SIG-M5 (cell line): ENCODE data around the gene QRICH2.
"Not testable (repeated sequence)": the region's sequence is repeated elsewhere in the genome, so short reads cannot be mapped to it uniquely, and the experiment has no call there.

Experiments used
- DNase-seq: peaks from one replicate; lab custom pipeline; 2025; lab: John Stamatoyannopoulos, UW

Gene QRICH2, protein sequence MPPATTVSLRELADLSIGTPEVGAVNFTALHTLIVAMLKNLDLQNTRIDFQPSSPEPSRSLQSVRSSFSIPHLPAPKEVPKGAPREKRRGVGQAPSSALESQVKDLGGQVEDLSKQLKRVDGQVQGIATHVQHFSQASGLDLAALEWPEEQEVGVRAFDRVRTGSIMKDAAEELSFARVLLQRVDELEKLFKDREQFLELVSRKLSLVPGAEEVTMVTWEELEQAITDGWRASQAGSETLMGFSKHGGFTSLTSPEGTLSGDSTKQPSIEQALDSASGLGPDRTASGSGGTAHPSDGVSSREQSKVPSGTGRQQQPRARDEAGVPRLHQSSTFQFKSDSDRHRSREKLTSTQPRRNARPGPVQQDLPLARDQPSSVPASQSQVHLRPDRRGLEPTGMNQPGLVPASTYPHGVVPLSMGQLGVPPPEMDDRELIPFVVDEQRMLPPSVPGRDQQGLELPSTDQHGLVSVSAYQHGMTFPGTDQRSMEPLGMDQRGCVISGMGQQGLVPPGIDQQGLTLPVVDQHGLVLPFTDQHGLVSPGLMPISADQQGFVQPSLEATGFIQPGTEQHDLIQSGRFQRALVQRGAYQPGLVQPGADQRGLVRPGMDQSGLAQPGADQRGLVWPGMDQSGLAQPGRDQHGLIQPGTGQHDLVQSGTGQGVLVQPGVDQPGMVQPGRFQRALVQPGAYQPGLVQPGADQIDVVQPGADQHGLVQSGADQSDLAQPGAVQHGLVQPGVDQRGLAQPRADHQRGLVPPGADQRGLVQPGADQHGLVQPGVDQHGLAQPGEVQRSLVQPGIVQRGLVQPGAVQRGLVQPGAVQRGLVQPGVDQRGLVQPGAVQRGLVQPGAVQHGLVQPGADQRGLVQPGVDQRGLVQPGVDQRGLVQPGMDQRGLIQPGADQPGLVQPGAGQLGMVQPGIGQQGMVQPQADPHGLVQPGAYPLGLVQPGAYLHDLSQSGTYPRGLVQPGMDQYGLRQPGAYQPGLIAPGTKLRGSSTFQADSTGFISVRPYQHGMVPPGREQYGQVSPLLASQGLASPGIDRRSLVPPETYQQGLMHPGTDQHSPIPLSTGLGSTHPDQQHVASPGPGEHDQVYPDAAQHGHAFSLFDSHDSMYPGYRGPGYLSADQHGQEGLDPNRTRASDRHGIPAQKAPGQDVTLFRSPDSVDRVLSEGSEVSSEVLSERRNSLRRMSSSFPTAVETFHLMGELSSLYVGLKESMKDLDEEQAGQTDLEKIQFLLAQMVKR (N-terminal part only)

DNA sequence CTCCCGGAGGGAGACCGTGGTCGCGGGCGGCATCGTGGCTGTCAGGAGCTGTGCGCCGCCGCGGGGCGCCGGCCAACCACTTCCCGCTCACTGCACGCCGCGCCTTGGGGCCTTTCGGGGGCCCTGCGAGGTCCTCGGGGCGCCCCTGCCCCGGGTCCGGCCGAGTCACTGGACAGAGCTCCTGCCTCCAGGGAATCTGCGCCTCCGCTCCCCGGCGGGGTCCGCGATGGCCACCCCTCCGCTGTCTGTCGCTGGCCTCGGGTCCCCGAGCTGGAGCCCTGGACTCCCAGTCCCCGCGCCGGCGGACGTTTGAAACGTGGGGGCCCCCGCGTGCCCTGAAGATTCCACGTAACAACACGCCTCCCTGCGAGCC, at the start of gene QRICH2:
Gene QRICH2 (minus strand): TSS at position 311 of the 373 bp plus-strand sequence. CDS start 278 bp downstream, at position 33.
- DNase-seq = no peak

DNA sequence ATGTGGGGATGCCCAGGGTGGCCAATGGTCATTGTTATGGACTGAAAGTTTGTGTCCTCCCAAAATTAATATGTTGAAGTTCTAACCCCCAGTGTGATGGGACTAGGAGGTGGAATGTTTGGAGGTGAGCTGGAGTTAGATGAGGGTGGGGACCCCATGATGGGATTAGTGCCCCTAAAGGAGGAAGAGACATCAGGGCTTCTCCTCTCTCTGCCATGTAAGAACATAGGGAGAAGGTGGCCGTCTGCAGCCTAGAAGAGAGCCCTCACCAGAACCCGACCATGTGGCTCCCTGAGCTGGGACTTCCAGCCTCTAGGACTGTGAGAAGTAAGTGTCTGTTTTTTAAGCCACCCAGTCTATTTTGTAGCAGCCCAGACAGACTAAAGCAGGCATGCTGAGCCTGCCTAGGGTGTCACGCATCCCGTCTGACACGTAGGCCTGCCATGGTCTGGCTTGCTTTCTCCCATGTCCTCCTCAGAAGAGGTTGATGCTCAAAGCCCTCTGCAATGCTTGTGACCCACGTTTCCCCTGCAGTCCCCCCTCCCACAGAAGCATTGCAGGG, 49.6 kb upstream of the QRICH2 start:
- DNase-seq = no peak

DNA sequence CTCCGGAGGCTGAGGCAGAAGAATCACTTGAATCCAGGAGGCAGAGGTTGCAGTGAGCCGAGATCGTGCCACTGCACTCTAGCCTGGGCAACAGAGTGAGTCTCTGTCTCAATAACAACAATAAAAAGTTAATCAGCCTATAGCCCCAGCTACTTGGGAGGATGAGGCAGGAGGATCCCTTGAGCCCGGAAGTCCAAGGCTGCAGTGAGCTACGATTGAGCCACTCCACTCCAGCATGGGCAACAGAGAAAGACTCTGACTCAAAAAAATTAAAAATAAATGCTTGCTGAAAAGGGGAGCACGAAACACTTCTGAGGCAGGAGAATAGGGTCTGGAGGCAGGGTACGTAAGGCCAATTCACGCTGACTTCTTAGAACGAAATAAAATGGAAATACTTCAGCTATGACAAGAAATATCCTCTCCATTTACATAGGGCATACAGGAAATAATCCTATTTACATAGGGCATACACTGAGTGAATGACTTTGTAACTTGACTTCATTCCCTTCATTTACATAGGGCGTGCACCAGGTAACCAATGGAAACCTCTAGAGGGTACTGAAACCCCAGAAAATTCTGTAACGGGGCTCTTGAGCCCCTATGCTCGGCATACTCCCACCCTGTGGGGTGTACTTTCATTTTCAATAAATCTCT, 48.9 kb upstream of the QRICH2 start:
- no peak for DNase-seq

DNA sequence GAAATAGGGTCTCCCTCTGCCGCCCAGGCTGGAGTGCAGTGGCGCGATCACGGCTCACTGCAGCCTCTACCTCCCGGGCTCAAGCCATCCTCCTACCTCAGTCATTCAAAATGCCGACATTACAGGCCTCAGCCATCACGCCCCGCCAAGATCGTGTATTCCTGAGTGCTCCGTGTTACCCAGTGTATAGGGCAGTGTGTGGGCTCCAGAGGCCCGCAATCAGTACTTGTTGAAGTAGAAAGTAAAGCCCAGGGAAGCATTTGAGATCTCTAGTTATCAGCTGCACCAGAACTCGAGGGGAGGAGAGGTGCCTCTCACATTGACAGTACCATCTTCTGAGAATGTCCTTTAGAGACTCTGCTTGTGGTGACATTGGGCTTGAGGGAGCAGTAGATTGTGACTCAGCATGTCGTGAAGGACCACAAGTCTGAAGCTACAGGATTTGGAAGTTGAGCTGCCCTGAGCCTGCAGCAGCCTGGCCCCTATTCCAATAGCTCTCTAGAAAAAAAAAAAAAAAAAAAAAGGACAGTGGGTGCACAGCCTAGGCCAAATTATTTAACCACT, 46.8 kb upstream of the QRICH2 start:
- no peak for DNase-seq

DNA sequence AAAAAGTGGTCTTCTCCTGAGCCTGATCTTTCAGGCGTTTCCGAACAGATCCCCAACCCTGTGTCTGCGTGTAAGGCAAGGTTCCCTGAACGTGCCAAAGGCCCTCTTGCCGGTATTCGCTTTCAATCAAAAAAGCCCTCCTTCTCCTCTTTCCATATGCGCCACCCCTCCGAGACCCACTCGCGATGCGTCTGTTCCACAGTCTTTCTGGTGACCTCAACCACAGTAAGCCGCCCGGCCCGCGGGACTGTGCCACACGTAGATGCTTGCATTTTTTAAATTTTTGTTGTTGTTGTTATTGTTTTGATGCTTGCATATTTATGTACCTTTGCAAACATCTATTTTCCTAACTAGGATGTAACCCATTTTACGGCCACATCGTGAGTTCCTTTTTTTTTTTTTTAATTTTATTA, 46.2 kb upstream of the QRICH2 start:
- DNase-seq = no peak

DNA sequence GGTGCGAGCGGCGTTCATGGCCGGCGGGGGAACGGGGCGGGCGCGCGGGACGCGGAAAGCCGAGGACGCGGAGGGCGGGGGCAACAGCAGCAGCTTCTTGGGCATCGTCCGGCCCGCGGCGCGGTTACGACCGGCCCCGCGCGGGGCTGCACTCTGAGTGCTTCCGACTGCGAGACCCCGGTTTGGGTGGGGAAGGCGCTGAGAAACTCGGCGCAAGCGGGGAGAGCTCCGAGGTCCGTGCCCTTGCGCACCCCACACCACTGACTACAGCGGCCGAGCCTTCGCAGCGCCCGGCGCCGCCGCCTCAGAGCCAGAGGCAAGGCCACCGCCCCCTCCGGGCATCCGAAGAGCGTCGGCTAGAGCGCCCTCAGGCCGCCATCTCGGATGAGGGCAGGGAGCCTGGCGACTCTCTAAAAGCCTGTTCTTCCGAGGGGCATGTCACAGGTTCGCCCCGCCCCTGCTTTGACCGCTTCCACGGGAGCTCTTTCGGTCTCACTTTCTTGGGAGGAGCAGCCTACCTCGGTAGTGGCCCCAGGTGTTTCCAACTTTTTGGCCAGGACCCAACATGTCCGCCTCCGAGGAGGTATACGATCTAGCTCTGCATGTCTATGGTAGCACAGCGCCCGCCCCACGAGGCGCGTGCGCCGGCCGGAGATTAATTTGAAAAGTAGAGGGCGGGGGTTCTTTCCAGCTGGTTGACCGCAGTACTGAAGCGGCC, 45.7 kb upstream of the QRICH2 start, which contains the start of gene PRPSAP1:
Gene PRPSAP1 (minus strand): TSS at position 318 of the 718 bp plus-strand sequence. CDS start 213 bp downstream, at position 105.
- DNase-seq = peak; percentile 39

DNA sequence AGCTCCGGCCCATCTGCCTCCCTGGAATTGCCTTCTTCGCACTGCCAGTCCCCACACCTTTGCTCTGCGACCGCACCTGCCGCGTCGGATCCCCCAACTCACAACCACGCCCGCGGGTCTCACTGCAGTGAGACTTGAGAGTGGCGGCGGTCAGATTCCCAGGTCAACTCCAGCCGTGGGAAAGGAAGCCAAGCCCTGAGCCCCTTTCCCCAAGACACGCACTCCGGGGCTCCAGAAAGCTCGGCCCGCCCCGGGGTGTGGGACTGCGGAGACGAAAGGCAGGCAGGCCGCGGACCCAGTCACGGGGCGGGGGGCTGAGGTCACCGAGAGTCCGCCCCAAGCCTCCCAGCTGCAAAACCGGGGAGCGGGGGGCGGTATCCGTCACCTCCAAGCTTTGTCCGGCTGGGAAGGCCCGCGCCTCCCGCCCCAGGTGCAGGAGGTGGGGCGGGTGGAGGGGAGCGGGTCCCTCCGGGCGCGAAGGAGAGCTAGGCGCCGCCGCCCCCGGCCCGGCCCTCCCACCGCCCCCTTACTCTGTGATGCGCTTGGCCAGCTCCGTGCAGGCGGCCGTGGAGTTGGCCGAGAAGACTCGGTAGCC, 45.0 kb upstream of the QRICH2 start:
- DNase-seq = no peak

DNA sequence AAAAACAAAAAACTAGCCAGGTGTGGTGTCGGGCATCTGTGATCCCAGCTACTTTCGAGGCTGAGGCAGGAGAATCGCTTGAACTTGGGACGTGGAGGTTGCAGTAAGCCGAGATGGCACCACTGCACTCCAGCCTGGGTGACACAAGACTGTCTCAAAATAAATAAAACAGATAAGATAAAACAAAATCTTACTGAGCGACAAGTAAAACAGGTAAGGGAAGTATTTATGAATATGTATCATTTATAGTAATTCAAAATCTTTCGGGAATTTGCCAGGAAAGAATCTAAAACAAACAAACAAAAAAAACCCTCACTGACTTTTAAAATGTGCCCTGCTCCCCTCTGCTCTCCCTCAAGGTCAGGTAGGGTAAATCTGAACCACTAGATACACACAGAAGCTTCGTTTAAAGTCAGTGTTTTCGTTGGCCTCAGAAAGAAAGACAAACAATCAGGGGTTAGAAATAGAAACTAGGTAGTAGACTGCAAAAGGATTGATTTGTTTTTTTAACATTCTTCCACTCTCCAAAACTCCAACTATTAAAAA, 43.5 kb upstream of the QRICH2 start:
- DNase-seq = no peak

DNA sequence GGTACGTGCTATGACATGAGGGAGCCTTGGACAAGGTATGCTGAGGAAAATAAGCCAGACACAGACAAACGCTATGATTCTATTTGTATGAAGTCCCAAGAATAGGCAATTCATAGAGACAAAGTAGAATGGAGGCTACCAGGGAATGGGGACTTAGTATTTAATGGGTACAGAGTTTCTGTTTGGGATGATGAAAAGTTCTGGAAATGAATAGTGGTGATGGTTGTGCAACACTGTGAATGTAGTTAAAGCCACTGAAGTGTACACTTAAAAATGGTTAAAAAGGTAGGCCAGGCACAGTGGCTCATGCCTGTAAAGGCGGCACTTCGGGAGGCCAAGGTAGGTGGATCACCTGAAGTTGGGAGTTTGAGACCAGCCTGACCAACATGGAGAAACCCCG, 42.4 kb upstream of the QRICH2 start:
- DNase-seq = no peak

DNA sequence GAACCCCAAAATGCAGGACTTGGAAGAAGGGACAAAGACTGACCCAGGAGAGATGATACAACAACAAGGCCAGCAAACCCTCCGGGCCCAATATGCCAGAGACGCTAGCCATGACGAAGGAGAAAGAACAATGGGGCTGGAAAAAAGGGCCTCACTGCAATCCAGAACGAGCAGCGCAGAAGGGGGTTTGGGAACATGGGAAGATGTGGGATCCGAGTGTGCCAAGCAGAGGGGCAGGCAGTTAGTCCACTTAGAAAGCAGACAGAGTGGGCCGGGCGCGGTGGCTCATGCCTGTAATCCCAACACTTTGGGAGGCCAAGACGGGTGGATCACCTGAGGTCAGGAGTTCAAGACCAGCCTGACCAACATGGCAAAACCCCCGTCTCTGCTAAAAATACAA, 38.9 kb upstream of the QRICH2 start:
- DNase-seq = not testable (repeated sequence)

DNA sequence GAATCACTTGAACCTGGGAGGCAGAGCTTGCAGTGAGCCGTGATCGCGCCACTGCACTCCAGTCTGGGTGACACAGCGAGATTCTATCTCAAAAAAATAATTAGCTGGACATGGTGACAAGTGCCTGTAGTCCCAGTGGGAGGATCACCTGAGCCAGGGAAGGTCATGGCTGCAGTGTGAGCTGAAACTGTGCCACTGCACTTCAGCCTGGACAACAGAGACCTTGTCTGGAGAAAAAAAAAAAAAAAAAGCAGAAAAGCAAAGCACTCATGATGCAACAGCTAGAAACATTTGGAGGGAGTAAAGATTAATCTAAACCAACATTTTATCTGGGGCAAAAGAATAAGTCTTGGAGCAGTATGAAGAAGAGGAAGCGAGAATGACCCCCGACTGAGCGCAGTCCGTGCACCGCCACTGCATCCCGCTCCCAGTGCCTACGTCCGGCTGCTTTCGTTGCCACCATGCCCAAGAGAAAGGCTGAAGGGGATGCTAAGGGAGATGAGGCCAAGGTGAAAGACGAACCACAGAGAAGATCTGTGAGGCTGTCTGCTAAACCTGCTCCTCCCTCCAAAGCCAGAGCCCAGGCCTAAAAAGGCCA, 37.4 kb upstream of the QRICH2 start:
- no peak for DNase-seq

DNA sequence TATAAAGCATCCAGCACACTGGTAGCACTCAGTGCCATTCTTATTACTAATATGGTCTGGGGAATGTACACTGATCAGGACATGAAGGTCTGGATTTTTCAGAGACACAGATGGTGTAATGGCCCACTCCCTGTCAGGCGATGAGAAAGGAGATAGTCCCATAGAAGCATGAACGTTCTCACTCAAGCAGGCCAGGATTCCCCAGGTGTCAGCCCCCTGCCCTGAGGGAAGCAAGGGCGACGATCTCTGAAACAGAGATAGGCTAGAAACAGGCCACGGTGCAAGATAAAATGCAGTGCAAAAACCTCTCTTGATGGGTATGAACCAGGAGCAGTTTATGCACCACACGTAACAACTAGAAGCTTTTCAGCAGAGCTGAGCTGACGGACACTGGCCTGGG, 35.0 kb upstream of the QRICH2 start:
- no peak for DNase-seq

DNA sequence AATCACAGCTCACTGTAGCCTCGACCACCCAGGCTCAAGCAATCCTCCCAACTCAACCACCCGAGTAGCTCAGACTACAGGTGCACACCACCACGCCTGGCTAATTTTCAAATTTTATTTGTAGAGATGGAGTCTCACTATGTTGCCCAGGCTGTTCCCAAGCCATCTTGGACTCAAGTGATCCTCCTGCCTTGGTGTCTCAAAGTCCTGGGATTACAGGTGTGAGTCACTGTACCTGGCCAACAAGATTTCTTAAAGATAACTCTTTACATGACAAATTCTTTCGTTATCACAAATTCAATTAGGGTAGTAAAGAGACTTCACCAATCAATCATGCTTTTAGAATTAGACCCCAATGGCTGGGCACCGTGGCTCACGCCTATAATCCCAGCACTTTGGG, 33.2 kb upstream of the QRICH2 start:
- no peak for DNase-seq

DNA sequence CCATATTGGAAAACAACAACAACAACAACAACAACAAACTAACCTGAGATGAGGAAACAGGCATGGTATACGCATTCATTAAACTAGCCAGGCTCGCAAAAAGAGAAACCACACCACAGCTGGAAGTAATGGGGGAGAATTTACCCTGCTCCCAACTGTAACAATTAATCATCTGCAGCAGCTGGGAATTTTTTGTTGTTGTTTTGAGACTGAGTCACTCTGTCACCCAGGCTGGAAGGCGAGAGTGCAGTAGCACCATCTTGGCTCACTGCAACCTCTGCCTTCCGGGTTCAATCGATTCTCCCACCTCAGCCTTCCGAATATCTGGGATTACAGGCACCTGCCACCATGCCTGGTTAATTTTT, 29.3 kb upstream of the QRICH2 start:
- no peak for DNase-seq

DNA sequence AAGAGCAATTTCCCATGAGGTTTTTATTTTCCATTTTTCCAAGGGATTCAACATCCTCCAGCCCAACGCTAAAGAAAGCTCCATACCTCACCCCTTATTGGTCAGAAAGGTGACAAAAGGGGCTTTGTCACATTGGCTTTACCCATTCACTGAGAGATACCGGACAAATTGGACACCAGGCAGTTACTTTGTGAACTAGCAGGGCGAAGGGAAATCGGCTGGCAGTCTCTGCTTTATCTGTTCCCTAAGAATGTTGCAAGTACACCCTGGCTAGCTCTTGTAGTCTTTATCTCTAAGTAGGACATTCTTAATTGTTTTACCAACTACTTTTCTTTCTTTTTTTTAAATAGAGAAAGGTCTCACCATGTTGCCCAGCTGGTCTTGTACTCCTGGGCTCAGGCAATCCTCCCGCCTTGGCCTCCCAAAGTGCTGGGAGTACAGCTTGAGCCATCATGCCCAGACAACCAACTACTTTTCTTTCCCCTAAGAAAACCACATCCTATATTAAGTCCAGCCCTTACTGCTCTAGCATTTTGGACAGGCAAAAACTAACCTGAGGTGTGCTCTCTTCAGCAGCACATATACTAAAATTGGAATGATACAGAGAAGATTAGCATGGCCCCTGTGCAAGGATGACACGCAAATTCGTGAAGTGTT, 28.8 kb upstream of the QRICH2 start:
- DNase-seq = no peak

DNA sequence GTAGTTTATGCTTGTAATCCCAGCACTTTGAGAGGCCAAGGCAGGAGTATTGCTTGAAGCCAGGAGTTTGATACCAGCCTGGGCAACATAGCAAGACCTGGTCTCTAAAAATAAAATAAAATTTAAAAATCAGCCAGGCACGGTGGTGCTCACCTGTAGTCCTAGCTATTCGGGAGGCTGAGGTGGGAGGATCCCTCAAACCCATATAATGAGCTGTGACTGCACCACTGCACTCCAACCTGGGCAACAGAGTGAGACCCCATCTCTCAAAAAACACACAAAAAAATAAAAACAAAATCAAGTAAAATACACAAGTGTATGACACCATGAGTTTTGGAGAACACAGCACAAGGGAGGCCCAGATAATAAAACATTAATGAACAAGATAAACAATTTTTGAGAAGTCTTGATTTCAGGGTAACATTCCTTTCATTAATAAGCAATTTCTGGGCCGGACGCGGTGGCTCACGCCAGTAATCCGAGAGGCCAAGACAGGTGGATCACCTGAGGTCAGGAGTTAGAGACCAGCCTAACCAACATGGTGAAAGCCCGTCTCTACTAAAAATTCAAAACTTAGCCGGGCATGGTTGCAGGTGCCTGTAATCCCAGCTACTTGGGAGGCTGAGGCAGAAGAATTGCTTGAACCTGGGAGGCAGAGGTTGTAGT, 27.8 kb upstream of the QRICH2 start:
- no peak for DNase-seq

DNA sequence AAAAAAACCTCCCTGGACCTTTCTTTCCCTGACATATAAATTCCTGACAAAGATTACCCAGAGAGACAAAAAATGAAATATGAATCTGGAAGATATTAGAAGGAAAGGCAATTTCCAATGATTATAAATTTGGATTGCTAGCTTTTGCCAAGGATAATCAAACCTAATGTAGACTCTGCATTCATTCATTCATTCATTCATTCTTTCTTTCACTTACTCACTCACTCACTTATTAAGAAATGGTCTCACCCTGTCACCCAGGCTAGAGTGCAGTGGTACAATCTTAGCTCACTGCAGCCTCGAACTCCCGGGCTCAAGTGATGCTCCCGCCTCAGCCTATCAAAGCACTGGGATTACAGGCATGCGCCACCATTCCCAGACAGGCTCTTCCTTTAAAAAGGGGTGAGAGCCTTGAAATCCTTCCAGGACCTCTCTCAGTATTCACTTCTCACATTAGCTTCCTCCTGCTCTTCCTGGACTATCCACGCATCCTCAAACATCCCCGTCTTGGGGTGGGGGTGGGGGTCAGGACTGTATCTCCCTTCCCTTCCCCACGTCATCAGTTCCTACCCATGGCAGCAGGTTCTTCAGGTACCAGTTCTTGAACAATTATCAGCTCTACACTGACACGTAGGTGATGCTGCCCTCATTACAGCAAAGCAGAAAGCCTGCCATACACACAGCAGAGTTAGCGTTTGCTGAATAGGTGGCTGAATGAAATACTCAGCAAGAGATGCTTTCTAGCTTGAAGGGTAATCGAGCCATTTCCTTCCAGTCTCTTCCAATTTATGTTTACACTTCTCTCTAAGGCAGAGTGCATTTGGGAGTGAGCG, 25.8 kb upstream of the QRICH2 start:
- DNase-seq = no peak
